HS-5 (cell line): ENCODE measurements around the gene USP50.
"Not testable (repeated sequence)": the region's sequence is repeated elsewhere in the genome, so short reads cannot be mapped to it uniquely, and the experiment has no call there.

Experiments used
- DNase-seq: peaks from one replicate; pipeline ENCODE4 v3.0.0-alpha.2; 2012; ENCODE audit warnings: low read depth

The USP50 gene

DNA sequence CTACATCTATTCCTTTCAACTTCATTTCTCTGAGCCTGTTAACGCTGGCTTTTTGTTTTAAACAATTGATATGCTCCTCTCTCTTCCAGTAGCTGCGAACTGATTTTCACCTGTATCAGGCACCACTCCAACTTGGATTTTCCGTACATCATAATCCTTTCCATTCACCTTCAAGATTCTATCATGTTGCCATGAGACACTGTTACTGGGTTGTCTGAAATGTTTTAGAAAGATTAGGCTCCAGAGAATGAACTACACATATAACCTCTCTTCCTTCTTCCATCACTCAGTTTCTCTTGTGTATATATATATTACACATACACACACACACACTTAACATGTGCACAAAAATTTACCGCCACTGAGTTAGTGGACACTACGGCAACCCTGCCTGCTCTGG is at the start of gene USP50:
USP50 (minus strand) TSS at position 101 of the 400 bp plus-strand sequence. CDS start 141 bp downstream, outside the sequence.
- no peak for DNase-seq

DNA sequence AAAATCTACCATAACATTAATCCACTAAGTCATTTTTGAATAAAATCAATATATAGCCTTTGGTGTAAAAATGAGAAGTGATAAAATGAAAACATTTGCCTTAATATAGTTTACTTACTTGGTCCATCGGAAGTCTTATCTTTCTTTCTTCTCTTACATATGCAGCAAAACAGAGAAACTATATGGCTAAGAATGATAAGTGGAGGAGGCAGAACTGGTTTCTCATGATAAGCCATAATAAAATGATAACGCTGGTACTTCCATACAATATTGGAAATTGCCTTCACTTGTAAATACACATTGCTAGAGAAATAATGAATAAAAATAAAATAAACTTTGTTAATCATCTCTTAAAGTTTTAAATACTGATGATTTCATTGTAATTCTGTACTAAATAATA is 47.8 kb upstream of the USP50 start:
- DNase-seq, result no peak

DNA sequence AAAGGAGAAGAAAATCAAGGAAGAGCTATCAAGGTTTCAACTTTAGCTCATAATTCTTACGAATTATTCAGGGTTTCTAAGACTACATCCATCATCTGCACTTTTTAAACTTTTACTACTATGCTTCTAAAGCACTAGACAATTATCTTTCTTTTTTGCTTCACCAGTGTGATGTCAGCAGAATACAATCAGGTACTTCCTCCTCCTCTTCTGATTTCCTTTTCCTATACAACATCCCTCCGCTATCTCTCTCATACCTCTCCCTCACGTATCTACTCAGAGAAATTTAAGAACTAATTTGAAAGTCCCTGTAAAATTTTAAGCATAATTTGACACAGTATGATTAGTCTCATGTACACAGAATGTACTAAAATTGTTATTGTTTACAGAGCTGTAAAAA is 47.3 kb upstream of the USP50 start:
- no peak for DNase-seq

DNA sequence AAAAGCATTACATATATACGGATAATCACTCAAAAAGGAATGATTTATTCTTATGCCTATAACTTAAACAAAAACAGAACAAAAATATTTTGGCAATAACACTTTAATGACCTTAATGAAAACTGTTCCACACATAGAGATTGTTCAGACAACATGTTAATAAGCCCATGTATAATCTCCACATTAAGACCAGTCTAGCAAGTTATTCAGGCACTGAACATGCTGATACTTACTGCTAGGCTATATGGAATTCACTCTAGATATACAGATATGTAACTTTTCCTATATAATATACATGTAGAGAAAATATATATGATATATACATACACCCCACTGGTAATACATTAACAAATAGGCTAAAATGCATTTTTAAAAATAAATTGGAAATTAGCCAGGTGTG is 43.8 kb upstream of the USP50 start:
- no peak for DNase-seq

DNA sequence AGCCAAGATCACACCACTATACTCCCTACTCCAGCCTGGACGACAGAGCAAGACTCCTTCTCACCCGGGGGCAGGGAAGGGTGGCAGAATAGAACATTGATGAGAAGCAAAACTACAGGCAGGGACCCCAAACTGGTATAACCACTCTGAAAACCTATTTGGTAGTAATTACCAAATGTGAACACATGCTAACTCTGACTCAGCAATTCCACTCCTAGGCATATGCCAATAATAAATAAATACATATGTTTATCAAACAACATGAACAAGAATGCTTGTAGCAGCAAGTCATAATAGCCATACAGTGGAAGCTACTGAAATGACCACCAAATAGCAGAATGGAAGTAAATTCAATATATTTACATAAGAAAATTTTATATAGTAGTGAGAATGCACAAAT is 31.0 kb upstream of the USP50 start:
- DNase-seq, result no peak

DNA sequence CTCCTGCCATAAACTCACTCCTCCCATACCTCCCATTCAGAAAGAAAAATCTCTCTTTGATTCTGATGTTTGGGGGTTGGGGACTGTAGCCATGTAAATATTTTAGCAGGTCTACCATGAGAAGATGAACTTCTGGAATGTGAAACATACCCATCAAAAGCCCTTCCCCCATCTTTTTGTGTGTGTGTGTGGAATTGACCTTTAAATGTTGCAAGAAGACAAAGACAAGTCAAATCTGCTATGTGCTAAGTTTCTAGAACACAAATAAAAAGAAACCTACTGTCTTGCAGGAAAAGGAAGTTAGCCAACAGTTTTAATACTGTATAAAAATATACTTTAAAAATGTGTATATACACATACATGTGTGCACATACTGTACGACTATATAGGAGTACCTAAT is 29.7 kb upstream of the USP50 start:
- DNase-seq, result no peak

DNA sequence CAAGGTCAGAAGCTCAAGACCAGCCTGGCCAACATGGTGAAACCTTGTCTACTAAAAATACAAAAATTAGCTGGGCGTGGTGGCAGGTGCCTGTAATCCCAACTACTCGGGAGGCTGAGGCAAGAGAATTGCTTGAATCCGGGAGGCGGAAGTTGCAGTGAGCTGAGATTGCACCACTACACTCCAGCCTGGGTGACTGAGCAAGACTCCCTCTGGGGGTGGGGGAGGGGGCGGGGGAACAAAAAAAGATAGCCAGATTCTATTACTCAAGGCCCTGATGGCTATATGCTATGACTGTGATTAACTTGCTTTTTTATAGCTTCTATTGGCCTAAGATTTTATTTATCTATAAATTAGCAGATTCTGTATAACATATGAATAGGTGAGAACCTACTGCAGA is 27.4 kb upstream of the USP50 start:
- not testable (repeated sequence) for DNase-seq

DNA sequence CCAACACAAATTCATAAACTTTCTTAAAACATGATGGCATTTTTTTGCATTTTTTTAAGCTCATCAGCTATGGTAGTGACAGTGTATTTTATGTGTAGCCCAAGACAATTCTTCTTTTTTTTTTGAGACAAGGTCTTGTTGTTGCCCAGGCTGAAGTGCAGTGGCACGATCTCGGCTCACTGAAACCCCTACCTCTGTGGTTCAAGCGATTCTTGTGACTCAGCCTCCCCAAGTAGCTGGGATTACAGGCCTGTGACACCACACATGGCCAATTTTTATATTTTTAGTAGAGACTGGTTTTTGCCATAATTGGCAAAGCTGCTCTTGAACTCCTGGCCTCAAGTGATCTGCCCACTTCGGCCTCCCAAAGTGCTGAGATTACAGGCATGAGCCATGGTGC is 17.3 kb upstream of the USP50 start:
- DNase-seq, result no peak

DNA sequence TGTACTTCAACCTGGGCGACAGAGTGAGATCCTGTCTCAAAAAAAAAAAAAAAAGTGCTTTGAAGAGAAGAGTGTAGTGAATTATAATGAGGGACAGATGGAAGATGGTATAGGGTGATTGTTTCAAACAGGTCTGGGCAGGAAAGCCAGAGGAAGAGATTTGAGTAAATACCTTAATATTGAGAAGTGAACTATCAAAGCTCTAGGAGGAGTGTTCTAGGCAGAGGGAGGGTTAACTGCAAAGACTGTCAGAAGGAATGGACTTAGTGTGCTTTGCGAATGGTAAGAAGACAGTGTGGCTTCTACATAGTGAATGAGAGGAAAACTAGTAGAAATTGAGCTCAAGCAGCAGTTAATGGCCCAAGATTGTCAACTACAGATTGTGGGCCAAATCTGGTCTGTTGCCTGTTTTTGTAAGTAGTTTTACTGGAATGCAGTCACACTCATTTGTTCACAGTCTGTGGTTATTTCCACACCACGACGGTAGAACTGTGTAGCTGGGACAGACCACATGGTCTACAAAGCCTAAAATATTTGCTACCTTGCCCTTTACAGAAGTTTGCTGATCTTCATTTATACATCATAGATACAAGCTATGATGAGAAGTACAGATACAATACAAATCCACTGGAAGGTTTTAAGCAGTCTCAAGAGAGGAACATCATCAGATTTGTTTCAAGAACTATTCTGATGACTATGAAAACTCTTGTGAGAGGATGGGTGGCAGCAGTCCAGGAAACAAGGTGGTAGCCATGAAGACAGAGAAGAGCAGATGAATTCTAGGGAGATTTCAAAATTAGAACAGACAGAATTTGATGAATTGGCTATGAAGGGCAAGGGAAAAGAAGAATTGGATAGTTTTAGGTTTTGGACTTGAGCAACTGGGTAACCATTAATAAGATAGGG is 16.5 kb upstream of the USP50 start:
- DNase-seq, result no peak

DNA sequence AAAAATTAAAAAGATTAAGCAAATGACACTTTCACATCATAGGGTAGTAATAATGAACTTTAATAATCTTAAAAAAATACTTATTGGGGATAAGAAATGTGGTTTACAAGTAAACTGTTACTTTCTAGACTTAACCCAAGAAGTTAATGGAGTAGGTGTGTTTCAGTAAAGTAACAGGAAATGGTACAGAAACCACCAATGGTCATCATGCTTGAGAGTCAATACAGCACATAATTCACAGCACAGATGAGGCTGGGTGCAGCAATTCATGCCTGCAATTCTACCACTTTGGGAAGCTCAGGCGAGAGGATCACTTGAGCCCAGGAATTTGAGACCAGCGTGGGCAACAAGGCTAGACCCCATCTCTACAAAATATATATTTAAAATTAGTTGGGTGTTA is 11.5 kb upstream of the USP50 start:
- DNase-seq, result no peak

DNA sequence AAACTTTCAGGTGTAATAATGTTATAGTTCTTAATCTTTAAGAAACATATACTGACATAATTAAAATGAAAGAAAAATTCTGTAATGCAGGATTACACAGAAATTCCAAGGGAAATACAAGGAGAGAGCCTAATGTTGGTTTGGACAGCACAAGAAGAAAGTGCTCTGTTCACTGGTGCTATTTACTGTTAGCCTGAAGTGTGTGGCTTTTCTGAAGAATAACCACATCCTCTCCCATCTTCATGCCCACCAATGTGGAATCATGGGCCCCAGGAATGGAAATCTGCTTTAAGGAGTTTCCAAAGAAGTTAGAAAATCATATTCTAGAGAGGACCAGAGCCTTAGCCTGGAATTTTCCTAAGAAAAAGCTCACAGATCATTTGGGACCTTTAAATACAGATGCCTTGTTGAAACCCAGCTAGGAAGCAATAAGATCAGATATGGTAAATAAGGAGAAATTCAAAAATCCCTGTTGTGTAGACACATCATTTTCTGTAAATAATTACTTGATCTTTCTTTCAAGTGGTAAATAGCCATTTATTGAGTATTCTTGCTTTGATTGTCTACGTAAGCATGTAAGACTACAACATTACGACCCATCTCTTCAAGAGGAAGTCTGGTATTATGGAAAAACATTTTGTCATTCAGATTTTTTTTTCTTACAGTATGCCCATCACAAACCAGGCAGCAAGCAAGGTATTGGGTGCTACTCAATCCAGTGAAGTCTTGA is 10.3 kb upstream of the USP50 start:
- DNase-seq, result no peak

DNA sequence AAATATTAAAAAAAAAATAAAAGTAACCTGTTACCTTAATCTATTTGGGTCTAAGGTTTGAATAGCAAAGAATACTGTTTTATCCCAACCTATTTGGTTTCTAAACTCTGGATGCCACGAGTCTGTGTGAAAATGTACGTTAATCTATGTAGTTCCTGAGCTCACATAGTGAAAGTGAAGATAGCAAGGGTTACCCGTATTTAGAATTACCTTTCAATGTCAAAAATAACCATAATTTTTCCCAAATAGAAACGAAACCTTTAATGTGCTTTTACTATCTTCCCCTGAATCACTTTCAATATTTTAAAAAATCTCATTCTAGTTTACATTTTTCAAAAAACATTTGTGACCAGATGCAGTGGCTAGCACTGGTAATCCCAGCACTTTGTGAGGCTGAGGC is 5.8 kb upstream of the USP50 start:
- no peak for DNase-seq

DNA sequence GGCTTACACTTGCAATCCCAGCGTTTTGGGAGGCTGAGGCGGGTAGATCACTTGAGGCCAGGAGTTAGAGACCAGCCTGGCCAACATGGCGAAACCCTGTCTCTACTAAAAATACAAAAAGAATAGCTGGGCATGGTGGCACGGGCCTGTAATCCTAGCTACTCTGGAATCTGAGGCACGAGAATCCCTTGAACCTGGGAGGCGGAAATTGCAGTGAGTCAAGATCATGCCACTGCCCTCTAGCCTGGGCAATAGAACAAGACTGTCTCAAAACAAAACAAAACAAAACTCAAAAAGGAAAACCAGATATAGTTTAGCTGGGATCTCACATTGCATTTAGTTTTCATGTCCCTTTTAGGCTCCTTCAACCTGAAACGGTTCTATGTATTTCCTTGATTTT is 2.9 kb upstream of the USP50 start:
- DNase-seq, result no peak

DNA sequence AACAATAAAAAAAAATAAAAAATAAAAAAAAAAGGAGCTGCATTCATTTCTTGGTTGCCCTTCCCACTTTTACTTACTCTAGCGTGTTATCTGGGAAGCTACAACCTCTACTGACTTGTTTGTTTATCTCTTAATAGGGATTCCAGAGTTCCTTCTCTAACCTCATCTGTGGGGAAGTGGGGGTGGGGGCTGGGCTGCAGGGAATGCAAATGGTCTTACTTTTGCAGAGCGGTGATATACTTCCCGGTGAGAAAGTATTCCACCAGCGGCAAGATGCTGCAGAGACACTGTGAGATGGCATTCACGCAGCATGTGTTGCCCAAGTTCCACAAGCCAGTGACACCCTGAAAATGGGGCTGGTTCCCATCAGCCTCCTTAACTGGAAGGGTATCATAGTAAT is 2.1 kb downstream of the USP50 start:
- DNase-seq, result no peak

DNA sequence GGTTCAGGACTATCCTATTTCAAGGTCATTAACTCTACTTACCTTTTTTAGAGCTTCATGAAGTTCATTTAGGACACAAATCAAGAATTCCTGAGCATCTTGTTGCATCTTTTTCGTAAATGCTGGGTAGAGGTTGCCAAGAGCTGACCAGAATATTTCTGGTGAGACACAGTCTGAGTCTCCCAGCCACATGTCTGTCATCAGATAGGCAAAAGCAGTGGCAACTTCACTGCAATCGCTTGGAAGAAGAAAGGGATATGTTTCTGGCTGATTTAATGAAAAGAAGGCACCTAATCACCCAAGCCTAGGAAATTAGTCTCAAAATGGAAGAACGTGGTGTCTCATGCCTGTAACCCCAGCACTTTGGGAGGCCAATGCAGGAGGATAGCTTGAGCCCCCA is 2.9 kb downstream of the USP50 start:
- no peak for DNase-seq

DNA sequence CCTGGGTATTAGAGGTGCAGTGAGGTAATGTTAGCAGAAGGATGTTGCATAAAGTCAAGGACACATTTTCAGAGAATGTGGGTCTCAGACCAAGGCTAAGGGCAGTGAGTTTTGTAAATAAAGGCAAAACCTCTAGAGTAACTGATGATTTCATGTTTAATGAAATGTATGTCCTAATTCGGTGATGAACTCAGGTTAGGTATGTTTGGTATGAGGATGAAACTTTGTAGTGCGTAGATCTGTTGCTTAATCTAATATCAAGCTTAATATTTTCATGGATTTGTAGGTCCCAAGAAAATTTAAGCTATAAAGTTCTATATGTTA is 3.6 kb downstream of the USP50 start:
- DNase-seq, result peak; percentile 29

DNA sequence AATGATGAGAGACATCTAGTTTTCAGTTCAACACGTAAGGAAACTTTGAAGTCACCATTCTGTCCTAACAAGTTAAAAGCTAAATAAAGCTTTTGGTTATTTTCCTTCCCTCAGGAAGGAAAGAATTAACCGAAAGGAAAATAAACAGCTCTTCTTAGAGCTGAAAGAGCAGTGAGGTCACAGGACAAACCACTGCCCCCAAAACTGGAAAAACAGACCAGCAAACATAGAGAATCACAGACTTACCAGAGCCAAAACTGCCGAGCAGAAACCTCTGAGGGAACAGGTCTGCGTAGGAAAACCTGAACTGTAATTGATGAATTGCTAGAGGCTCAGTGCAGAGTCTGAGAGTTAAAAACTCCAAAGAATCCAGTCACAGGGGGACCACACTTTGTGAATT is 14.7 kb downstream of the USP50 start:
- DNase-seq, result no peak

DNA sequence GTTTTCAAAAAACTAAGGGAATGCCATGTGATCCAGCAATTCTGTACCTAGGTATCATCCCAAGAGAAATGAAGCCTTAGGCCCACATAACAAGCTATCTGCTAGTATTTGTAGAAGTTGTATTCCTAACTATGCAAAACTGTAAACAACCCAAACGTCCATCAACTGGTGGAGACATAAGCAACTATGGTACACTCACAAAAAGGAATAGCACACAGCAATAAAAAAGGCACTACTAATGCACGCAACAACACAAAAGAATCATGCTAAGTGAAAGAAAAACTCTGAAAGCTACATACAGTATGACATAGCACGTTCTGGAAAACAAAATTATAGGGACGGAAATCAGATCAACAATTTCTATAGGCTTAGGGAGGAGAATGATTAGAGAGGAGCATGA is 15.3 kb downstream of the USP50 start:
- no peak for DNase-seq

DNA sequence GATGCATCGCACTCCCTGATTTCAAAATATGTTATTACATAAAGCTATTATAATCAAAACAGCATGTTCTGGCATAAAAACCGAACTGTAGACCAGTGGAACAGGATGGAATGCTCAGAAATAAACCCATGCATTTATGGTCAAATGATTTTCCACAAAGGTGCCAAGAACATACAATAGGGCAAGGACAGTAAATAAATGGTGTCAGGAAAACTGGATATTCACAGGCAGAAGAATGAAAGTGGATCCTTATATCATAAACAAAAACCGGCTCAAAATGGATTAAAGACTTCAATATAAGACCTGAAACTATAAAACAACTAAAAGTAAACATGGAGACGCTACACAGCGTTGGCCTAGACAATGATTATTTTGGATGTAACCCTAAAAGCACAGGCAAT is 22.6 kb downstream of the USP50 start:
- no peak for DNase-seq

DNA sequence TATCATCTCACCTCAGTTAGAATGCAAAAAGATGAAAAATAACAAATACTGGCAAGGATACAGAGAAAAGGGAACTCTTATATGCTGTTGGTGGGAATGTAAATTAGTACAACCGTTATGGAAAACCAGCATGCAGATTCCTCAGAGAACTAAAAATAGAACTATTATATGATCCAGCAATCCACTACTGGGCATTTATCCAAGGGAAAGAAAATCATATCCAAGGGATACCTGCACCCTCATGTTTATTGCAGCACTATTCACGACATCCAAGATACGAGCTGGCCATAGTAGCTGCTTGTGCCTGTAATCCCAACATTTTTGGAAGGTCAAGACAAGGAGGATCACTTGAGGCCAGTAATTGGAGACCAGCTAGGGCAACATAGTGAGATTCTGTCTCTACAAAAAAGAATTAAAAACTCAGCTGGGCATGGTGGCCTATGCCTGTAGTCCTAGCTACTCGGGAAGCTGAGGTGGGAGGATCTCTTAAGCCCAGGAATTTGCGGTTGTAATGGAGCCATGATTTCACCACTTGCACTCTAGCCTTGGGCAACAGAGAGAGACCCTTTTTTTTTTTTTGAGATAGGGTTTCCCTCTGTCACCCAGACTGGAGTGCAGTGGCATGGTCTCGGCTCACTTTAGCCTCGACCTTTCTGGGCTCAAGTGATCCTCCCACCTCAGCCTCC is 26.6 kb downstream of the USP50 start:
- no peak for DNase-seq

DNA sequence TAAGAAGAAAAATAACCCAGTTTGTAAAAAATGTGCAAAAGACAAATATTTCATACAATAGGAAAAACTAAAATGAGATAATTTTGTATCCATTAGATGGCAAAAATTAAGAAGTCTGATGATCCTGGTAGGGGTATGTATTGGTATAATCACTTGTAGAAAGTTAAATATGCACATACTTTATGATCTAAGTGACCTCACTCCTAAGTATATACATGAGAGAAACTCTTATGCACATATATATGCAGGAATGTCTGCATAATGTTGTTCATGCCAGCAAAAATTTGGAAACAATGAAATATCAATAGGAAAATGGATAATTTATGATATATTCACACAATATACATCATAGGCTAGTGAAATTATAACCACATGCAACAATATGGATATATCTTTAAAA is 33.5 kb downstream of the USP50 start:
- no peak for DNase-seq

DNA sequence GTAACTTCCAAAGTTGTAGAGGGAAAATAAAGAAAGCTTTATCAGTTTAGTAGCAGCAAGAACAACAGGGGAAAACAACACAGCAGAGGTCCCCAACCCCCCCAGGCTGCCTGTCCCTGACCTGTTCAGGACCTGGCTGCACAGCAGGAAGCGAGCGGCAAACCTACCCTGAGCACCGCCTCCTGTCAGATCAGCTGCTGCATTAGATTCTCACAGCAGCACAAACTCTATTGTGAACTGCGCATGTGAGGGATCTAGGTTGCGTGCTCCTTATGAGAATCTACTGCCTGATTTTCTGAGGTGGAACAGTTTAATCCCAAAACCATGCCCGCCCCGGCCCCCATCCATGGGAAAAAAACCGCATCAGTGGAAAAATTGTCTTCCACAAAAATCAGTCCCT is 40.3 kb downstream of the USP50 start:
- DNase-seq, result no peak

DNA sequence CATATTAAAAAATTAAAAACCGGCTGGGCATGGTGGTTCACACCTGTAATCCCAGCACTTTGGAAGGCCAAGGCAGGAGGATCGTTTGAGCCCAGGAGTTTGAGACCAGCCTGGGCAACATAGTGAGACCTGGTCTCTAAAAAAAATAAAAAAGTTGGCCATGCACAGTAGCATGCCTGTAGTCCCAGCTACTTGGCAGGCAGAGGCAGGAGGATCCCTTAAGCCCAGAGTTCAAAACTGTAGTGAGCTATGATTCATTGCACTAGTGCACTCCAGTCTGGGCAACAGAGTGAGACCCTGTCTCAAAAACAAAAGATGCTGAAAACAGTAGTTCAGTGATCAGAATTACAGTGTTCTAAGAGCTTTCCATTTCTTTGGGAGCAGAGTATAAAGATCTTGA is 40.8 kb downstream of the USP50 start:
- not testable (repeated sequence) for DNase-seq
